Body of pancreas (tissue), 4 donors: ENCODE data around the gene ENOSF1. TPM values are rescaled to one million over a fixed set of nuclear protein-coding genes. Genes with fewer than 3 reads are reported as not detected.
"Not testable (repeated sequence)": the region's sequence is repeated elsewhere in the genome, so short reads cannot be mapped to it uniquely, and the experiment has no call there.

Source experiments
- ATAC-seq: fragments of 150-250 bp; one replicate; pipeline ENCODE4 v1.9.1; 2016
- DNase-seq, 4 donors: peaks; one replicate each; pipeline ENCODE4 v3.0.0-alpha.2; 2019
- H3K27ac ChIP-seq, 4 donors: fragments of 200-600 bp; sonication (generic); 1 replicate in 3 of 4; 2 replicates in 1 of 4; pipeline versions ENCODE4 v1.5.1 to v1.6.1; 2016 to 2019; ENCODE audit warnings: mild to moderate bottlenecking in 1 of 4, mixed read lengths in 1 of 4, moderate library complexity in 1 of 4
- H3K27me3 ChIP-seq, 2 donors: fragments of 200-600 bp; sonication (generic); one replicate each; pipeline ENCODE4 v1.6.0; 2016; ENCODE audit warnings: mild to moderate bottlenecking in 1 of 2
- H3K36me3 ChIP-seq, 2 donors: fragments of 200-600 bp; sonication (generic); replicated peaks in 1 of 2; 2 replicates each; pipeline ENCODE4 v1.5.1; 2016; ENCODE audit warnings: low read depth in 2 of 2; ENCODE audit not compliant: insufficient read depth in 1 of 2
- H3K4me1 ChIP-seq: fragments of 200-600 bp; sonication (generic); one replicate; pipeline ENCODE4 v1.6.0; 2016
- H3K4me3 ChIP-seq, 2 donors: fragments of 200-600 bp; sonication (generic); 1 replicate in 1 of 2; 2 replicates in 1 of 2; pipeline ENCODE4 v1.5.1; 2016 to 2019
- H3K9me3 ChIP-seq, 3 donors: fragments of 200-600 bp; sonication (generic); 1 replicate in 2 of 3; 2 replicates in 1 of 3; pipeline ENCODE4 v1.5.1; 2016
- POLR2A ChIP-seq, 3 donors: fragments of 450-650 bp; IDR thresholded peaks; one replicate each; pipeline ENCODE4 v1.6.1; 2016; ENCODE audit warnings: antibody characterized with exemption in 3 of 3, mild to moderate bottlenecking in 2 of 3
- WGBS, 2 donors: methylation state at CpG; one replicate each; pipeline ENCODE4 v1.1.5; 2017; 5-methylcytosine and 5-hydroxymethylcytosine counted together
- intact Hi-C: fragments of 100-400 bp; cut with DNase I; formaldehyde crosslinking; loops from one replicate; pipeline ENCODE4 v1.15.1; 2023
- total RNA-seq, 2 donors: library from RNA; depleted of rRNA; stranded (reverse); fragments of >200 nt; gene quantifications; one replicate each; pipeline ENCODE4 v1.1.0, GENCODE V29; 2016
- TF ChIP-seq, protein P1 (sequence below), 7 experiments: fragments of 450-650 bp in 4 of 7; fragments of 200-600 bp in 3 of 7; sonication (generic) in 3 of 7; IDR thresholded peaks; one replicate each; pipeline ENCODE4 v1.5.1; 2016 to 2019; ENCODE audit warnings: antibody characterized with exemption in 7 of 7

Gene ENOSF1
- total RNA-seq, 2 donors from 2014 or later = 59.7 to 62.3 TPM

DNA sequence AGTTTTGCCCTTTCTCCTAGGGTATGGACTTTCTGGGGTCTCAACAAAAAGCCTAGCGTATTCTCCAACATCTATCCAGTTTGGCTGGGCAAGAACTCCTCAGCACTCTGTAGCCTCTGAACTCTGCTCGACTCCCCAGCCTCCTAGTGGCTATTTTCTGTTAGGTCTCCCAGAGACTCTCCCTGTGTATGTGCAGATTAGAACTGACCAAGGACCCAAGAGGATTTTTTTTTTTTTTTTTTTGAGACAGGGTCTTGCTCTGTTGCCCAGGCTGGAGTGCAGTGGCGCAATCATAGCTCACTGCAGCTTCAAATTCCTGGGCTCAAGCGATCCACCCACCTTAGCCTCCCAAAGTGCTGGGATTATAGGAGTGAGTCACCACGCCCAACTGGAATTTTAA lies 17.7 kb upstream of the ENOSF1 start:
- H3K27ac ChIP-seq, H3K36me3 ChIP-seq, H3K4me3 ChIP-seq, ATAC-seq, H3K27me3 ChIP-seq, H3K9me3 ChIP-seq, intact Hi-C loops, H3K4me1 ChIP-seq, DNase-seq: not testable (repeated sequence)
- WGBS, 2 donors = 96 to 100% methylated on average over 5 of the region's 5 CpGs
- TF ChIP-seq, protein P1, sequence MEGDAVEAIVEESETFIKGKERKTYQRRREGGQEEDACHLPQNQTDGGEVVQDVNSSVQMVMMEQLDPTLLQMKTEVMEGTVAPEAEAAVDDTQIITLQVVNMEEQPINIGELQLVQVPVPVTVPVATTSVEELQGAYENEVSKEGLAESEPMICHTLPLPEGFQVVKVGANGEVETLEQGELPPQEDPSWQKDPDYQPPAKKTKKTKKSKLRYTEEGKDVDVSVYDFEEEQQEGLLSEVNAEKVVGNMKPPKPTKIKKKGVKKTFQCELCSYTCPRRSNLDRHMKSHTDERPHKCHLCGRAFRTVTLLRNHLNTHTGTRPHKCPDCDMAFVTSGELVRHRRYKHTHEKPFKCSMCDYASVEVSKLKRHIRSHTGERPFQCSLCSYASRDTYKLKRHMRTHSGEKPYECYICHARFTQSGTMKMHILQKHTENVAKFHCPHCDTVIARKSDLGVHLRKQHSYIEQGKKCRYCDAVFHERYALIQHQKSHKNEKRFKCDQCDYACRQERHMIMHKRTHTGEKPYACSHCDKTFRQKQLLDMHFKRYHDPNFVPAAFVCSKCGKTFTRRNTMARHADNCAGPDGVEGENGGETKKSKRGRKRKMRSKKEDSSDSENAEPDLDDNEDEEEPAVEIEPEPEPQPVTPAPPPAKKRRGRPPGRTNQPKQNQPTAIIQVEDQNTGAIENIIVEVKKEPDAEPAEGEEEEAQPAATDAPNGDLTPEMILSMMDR (IDR thresholded peaks at IDR 0.05) = peak in 1 of 7 experiments; percentile 5

DNA sequence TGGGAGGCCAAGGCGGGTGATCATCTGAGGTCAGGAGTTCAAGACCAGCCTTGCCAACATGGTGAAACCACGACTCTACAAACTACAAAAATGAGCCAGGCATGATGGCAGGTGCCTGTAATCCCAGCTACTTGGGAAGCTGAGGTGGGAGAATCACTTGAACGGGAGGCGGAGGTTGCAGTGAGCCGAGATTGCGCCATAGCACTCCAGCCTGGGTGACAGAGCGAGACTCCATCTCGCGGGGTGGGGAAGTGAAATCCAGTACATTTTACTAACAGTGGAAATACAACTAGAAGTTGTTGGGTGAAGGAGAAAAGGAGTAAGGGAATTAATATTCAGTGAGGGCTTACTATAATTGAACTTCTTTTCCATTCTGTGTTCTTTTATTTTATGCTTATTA lies 13.2 kb upstream of the ENOSF1 start:
- intact Hi-C loops = no loop called here
- H3K36me3 ChIP-seq = peaks cover 0 to 2% of the 10 kb centered on the region in 2 donors
- no peaks in the 10 kb centered on the region for H3K4me1 ChIP-seq
- DNase-seq = no peak
- no peak overlapping the region for H3K4me3 ChIP-seq
- WGBS, 2 donors = 80 to 89% methylated on average over 9 of the region's 9 CpGs
- TF ChIP-seq, protein P1 (IDR thresholded peaks at IDR 0.05) = no peak
- no peak for TF ChIP-seq POLR2A (IDR thresholded peaks at IDR 0.05)
- no peaks in the 10 kb centered on the region for H3K9me3 ChIP-seq
- no peak for ATAC-seq
- no peak overlapping the region for H3K27ac ChIP-seq
- H3K27me3 ChIP-seq = no peaks in the 10 kb centered on the region

DNA sequence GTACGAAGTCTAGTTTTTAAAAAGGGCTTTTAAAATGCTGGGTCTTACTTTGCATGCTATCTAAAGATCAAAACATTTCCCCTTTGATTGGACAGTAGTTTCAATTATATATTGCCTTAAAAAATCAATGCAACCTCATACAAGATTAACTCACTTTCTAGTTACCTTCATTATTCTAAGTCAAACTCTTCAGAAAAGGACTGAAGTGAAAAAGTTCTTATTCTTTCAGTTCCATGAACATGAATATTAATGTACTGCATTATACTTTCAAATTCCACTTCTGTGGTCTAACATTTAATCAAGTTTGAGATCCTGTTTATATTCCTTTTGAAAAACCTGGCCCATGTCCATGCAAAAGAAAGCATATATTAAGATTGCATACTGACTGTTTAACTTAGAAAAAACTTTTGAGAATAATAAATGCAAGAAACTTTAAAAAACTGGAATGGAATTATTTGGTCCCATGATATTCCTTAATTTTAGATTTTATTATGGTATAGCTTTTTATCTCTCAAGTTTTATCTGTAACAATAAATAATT lies 11.2 kb upstream of the ENOSF1 start:
- WGBS, 2 donors = 84 to 96% methylated on average over 1 of the region's 1 CpG
- intact Hi-C loops = no loop called here

DNA sequence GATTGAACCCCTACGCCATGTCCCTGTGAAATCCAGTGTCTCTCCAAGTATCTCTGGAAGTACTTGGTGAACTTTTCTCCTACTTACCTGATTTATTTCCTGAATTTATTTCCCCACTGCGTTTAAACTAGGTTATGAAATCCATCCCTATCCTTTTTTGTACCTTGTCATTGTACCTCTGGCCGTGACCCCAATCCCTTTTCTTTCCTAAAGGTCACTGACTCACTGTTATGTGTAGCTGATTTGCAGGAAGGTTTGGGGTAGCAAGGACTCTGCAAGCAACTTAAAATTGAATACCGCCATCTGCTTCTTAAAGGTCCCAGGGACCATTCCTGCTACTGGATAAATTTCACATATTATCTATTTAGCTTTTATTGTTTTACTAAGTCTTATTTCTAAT lies 4.6 kb upstream of the ENOSF1 start:
- ATAC-seq (no peak), DNase-seq (no peak)
- intact Hi-C loops = no loop called here
- TF ChIP-seq POLR2A (IDR thresholded peaks at IDR 0.05) = no peak
- TF ChIP-seq, protein P1 (IDR thresholded peaks at IDR 0.05) = no peak
- no peaks in the 10 kb centered on the region for H3K36me3 ChIP-seq
- no peak overlapping the region for H3K4me3 ChIP-seq
- WGBS, 2 donors = 85 to 92% methylated on average over 4 of the region's 4 CpGs
- no peaks in the 10 kb centered on the region for H3K9me3 ChIP-seq
- H3K27ac ChIP-seq = no peak overlapping the region
- H3K4me1 ChIP-seq = peaks cover 5% of the 10 kb centered on the region
- no peaks in the 10 kb centered on the region for H3K27me3 ChIP-seq

More for the DNA sequence above, 11.2 kb upstream of the ENOSF1 start:
- DNase-seq = no peak
- Histone ChIP-seq H3K4me3 (no peak overlapping the region), H3K27me3 (no peaks in the 10 kb centered on the region), H3K9me3 (no peaks in the 10 kb centered on the region), H3K27ac (no peak overlapping the region), H3K4me1 (no peaks in the 10 kb centered on the region), H3K36me3 (peaks cover 0 to 2% of the 10 kb centered on the region in 2 donors)
- no peak for ATAC-seq
- TF ChIP-seq POLR2A (IDR thresholded peaks at IDR 0.05) = no peak
- TF ChIP-seq, protein P1 (IDR thresholded peaks at IDR 0.05) = no peak

DNA sequence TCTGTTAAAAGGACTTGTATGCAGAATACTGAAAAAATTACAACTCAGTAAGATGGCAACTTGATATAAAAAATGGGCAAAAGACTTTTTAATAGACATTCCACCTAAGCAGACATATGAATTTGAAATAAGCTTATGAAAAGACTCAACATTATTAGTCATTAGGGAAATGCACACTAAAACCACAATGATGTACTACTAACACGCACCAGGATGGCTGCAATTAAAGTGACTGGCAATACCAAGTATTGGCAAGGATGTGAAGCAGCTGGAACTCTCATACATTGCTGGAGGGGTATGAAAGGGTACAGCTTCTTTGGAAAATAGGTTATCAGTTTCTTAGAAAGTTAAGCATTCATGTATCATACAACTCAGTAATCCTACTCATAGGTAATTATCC lies 3.2 kb upstream of the ENOSF1 start:
- Histone ChIP-seq H3K27ac (no peak overlapping the region), H3K4me3 (no peak overlapping the region), H3K9me3 (no peaks in the 10 kb centered on the region), H3K36me3 (no peaks in the 10 kb centered on the region), H3K4me1 (peaks cover 13% of the 10 kb centered on the region), H3K27me3 (no peaks in the 10 kb centered on the region)
- 75 to 86% methylated on average over 1 of the region's 1 CpG for WGBS, 2 donors
- ATAC-seq (no peak), DNase-seq (no peak)
- TF ChIP-seq POLR2A (IDR thresholded peaks at IDR 0.05) = no peak
- TF ChIP-seq, protein P1 (IDR thresholded peaks at IDR 0.05) = no peak
- intact Hi-C loops = no loop called here
